Measurements from ENCODE around the gene YTHDC2.
"Not testable (repeated sequence)": the region's sequence is repeated elsewhere in the genome, so short reads cannot be mapped to it uniquely, and the experiment has no call there.

YTHDC2 gene

GRCh38 chr5:113520899-113521298 lies 7.4 kb downstream of the YTHDC2 start:
- no peak for DNase-seq

- DNase-seq = no peak
Measured at GRCh38 chr5:113523168-113523567, 9.7 kb downstream of the YTHDC2 start.

DNA sequence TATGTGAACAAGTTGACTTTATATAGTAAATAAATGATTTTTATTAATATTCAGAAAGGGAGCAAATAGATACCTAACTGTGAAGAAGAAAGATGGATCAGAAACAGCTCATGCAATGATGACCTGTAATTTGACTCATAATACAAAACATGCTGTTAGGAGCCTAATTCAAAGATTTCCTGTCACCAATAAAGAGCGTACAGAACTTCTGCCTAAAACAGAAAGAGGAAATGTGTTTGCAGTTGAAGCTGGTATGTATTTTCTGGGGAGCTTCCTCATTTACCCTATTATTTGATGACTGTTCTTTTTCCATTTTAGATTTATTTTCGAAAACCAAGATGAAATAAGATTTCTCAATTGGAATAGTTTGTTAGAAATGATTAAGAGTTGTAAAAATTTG lies 11.4 kb downstream of the YTHDC2 start:
- no peak for DNase-seq

DNA sequence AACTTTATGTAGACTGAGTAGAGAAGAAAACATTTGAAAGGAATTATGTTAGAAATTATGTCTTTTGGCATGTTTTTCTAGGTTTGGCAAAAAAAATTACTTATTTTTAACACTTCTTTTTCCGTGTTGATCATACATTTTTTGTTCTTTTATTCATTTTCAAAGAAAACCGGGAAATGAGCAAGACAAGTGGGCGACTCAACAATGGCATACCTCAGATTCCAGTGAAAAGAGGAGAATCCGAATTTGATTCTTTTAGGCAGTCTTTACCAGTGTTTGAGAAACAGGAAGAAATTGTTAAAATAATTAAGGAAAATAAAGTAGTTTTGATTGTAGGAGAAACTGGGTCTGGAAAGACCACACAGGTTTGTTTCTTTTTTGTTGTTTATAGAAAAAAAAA lies 12.9 kb downstream of the YTHDC2 start:
- DNase-seq = no peak

- DNase-seq = no peak
Measured at GRCh38 chr5:113527746-113528145, 14.3 kb downstream of the YTHDC2 start.

DNA sequence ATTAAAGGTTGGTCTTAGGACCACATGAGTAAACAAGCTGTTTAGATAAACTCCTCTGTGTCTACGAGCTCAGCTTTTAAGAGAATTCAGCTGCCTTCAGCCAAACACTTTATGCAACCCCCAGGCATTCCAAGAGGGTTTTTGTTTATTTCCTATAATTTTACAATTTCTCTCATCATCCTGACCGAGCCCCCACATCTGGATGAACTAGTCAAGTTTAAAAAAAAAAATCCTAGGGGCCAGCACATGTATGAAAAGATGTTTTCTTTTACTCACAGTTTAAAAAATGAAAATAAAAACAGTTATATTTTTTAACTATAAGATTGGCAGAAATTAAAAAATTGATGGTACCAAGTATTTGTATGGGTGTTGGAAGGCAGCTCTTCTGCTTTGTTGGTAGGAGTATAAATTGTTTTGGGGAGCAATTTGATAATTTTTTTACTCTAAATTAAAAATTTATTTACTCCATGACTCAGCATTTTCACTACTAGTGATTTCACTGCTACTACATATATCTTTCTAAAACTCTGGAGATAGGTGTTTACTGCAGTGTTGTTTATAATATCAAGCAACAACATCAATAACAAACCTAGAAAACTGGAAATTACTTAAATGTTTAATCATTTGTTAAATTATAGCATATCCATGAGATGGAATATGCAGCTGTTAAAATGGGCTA lies 18.1 kb downstream of the YTHDC2 start:
- DNase-seq = no peak

DNA sequence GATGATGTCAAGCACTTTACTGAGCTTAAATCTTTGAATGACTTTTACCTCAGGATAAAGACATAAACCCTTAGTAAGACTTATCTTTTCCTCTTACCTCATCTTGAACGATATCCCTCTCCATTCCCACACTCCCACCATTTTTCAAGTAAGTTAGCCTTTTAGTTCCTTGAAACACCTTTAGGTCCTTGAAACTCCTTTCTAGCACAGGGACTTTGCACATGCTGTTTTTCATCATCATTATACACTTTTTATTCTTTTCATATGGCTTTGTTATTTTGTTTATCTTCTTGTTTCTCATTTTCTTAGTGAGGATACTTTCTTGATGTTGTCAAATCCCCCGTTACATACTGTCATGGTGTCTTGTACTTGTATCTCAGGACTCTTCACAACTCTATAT lies 24.8 kb downstream of the YTHDC2 start:
- no peak for DNase-seq

DNA sequence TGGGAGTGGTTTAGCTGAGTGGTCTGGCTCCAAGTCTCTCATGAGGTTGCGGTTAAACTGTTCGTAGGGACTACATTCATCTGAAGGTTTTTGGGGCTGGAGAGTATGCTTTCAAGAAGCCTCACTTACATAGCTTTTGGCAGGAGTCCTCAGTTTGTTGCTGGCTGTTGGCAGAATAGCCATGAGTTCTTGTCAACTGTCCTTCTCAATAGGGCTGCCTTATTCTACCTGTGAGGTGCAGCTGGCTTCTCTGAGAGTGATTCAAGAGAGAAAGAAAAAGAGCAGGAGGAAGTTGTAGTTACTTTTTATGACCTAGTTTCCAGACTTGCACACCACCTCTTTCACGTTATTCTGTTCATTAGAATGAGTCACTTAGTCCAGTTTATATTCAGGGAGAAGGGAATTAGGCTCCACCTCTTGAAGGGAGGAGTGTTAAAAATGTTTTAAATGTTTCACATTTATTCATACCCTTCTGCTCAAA lies 33.2 kb downstream of the YTHDC2 start:
- no peak for DNase-seq

- DNase-seq = no peak
Measured at GRCh38 chr5:113548396-113548795, 34.9 kb downstream of the YTHDC2 start.

DNA sequence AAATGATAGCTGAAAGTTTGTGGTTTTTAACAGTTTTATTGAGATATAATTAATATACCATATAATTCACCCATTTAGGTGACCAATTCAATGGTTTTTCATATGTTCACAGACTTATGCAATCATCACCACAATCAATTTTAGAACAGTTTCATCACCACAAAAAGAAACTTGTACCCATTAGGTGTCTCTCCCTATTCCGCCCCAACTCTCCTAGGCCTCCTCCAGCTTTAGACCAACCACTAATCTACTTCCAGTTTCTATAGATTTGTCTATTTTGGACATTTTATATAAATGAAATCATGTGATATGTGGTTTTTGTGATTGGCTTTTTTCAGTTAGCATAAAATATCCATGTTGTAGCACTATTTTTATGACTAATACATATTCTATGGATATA lies 38.6 kb downstream of the YTHDC2 start:
- no peak for DNase-seq

DNA sequence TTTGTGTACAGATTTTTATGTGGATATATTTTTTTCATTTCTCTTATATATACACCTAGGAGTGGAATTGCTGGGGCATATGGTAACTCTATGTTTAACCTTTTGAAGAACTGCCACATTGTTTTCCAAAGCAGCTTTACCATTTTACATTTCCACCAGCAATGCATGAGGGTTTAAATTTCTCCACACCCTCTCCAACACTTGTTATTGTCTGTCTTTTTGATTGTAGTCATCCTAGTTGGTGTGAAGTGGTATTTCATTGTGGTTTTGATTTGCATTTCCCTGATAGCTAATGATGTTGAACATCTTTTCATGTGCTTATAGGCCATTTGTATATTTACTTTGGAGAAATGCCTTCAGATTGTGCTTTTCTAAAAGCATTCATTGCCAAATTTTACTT lies 39.1 kb downstream of the YTHDC2 start:
- no peak for DNase-seq

- no peak for DNase-seq
Measured at GRCh38 chr5:113562828-113563400, 49.4 kb downstream of the YTHDC2 start.

DNA sequence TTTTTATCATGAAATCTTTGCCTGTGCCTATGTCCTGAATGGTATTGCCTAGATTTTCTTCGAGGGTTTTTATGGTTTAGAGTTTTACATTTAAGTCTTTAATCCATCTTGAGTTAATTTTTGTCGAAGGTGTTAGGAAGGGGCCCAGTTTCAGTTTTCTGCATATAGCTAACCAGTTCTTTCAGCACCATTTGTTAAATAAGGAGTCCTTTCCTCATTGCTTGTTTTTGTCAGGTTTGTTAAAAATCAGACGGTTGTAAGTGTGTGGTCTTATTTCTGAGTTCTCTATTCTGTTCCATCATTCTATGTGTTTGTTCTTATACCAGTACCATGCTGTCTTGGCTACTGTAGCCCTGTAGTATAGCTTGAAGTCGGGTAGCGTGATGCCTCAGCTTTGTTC lies 55.9 kb downstream of the YTHDC2 start:
- DNase-seq = no peak

- no peak for DNase-seq
Measured at GRCh38 chr5:113572716-113573115, 59.2 kb downstream of the YTHDC2 start.

DNA sequence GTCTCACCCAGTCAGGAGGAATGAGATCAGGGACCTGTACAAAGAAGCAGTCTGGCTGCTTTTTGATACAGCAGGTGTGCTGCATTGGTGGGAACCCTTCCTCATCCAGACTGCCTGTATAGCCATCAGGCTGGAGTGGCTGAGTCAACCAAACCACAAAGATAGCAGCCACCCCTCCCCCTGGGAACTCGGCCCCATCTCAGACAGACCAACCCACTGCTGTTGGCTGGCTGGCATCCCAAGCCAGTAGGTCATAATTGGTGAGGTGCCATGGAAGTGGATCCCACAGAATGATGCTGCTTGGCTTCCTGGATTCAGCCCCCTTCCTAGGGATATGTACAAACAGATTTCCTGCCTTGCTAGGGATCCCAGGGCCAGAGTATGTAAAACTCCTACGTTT lies 60.9 kb downstream of the YTHDC2 start:
- DNase-seq = no peak

DNA sequence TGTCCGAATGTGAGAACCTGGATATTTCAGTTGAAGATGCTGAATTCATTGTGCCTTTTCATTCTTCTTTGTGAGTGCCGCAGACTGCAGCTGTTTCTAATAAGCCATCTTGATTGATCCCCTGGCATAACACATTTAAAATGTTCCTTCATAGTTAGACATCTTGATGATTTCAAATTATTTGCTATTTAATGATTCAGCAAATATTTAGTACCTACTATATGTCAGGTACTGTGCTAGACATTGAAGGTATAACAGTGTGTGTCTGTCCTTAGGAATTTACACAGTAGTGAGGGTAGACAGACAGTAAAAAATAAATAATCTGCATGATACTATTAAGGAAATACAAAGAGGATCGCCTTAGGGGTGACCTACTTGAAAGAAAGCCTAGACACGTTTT lies 61.6 kb downstream of the YTHDC2 start:
- no peak for DNase-seq

GRCh38 chr5:113578091-113578490 lies 64.6 kb downstream of the YTHDC2 start:
- DNase-seq = no peak

DNA sequence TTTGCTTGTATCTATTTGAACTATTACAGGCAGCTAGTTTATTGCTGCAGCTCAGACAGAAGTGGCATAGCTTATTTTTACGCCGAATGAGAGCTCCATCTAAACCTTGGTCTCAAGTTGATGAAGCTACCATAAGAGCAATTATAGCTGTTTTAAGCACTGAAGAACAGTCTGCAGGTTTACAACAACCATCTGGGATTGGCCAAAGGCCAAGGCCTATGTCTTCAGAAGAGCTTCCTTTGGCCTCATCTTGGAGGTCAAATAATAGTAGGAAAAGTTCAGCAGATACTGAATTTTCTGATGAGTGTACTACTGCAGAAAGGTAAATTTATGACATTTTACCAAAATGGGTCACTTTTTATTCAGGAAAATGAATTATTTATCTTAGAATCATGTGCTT lies 67.9 kb downstream of the YTHDC2 start:
- DNase-seq = no peak

GRCh38 chr5:113598150-113598549 lies 84.7 kb downstream of the YTHDC2 start:
- DNase-seq = no peak

DNA sequence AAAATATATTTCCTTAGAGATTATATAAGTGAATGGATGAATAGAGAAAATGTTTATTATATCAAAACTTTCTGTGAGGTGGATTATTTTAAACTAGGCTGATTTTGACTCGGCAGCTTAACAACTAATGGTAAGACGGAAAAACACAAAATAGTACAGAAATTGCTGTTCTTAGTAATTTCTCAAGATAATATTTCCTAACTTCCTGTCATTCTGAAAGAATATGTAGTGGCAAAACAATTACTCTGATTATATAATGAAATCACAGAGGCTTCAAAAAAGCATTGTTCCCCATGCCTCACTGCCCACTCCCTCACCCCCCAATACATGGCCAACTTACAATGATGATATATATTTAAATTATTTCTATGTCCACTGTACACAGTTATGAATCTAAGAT lies 85.4 kb downstream of the YTHDC2 start:
- no peak for DNase-seq

DNA sequence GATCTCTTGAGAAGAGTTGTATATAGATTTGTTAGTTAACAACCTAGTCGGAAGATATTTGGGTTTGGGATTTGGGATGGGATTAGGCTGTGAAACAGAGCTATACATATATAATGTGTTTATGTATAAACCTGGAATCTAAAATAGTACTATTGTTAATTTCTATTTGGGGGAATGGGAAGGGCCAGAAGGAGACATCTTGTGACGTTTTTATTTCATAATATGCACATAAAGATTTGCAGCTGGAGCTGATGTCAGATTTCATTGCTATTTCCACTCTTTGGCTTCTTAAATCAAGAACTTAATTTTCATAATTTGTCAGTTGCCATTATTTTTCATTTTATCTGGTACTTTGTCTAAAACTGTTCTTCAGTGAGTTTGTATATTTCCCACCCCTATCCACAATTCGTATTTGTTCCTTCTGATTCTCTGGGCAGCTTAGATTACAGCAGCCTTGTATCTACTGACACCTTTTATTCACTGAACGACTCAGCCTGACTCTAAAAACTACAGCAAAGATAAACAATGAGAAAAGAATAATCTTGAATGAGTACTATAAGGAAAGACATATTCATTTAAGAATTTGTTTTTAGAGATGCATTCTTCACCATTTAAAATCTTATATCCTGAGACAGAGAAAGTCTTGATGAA lies 86.9 kb downstream of the YTHDC2 start:
- no peak for DNase-seq

GRCh38 chr5:113601423-113601822 lies 87.9 kb downstream of the YTHDC2 start:
- no peak for DNase-seq

DNA sequence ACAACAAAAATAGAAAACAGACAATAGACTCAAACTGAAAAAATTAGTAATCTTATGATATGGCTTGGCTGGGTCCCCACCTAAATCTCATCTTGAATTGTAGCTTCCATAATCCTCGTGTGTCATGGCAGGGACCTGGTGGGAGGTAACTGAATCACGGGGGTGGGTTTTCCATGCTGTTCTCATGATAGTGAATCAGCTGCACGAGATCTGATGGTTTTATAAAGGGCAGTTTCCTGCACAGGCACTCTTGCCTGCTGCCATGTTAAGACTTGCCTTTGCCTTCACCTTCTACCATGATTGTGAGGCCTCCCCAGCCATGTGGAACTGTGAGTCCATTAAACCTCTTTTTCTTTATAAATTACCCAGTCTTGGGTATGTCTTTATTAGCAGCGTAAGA lies 89.8 kb downstream of the YTHDC2 start:
- not testable (repeated sequence) for DNase-seq

Measured in SW 1271 (cell line).